Smooth muscle cell (in vitro differentiated cells): ENCODE measurements around the gene CCDC97. TPM values are rescaled to one million over a fixed set of nuclear protein-coding genes. Genes with fewer than 3 reads are reported as not detected.

Source experiments
- DNase-seq: peaks from one replicate; lab custom pipeline; 2025; ENCODE audit not compliant: unreplicated experiment; lab: John Stamatoyannopoulos, UW
- H2AFZ ChIP-seq: fragments of 200-600 bp; sonication (generic); 2 replicates; pipeline ENCODE4 v1.6.0; 2016; ENCODE audit warnings: antibody characterized with exemption, low read depth, mild to moderate bottlenecking
- H3F3A ChIP-seq: fragments of 200-600 bp; sonication (generic); 2 replicates; pipeline ENCODE4 v1.6.0; 2017; ENCODE audit warnings: antibody characterized with exemption, low read depth
- H3K27ac ChIP-seq: fragments of 200-600 bp; sonication (generic); 2 replicates; pipeline ENCODE4 v1.5.1; 2016; ENCODE audit warnings: low read depth, mild to moderate bottlenecking
- H3K27me3 ChIP-seq: fragments of 200-600 bp; sonication (generic); 2 replicates; pipeline ENCODE4 v1.6.1; 2016; ENCODE audit warnings: low read depth, mild to moderate bottlenecking
- H3K36me3 ChIP-seq: fragments of 200-600 bp; sonication (generic); 2 replicates; pipeline ENCODE4 v1.5.1; 2016; ENCODE audit warnings: low read depth
- H3K4me1 ChIP-seq: fragments of 200-600 bp; sonication (generic); 2 replicates; pipeline ENCODE4 v1.5.1; 2016; ENCODE audit warnings: low read depth
- H3K4me2 ChIP-seq: fragments of 200-600 bp; sonication (generic); 2 replicates; pipeline ENCODE4 v1.6.0; 2016; ENCODE audit warnings: mild to moderate bottlenecking
- H3K4me3 ChIP-seq: fragments of 200-600 bp; sonication (generic); 2 replicates; pipeline ENCODE4 v1.5.1; 2016; ENCODE audit warnings: mild to moderate bottlenecking
- H3K79me2 ChIP-seq: fragments of 200-600 bp; sonication (generic); 2 replicates; pipeline ENCODE4 v1.6.0; 2016; ENCODE audit warnings: low read depth, mild to moderate bottlenecking
- H3K9ac ChIP-seq: fragments of 200-600 bp; sonication (generic); 2 replicates; pipeline ENCODE4 v1.6.0; 2016; ENCODE audit warnings: low read depth
- H3K9me3 ChIP-seq: fragments of 200-600 bp; sonication (generic); replicated peaks from 2 replicates; pipeline ENCODE4 v1.5.1; 2016; ENCODE audit warnings: low read depth
- H4K20me1 ChIP-seq: fragments of 200-600 bp; sonication (generic); 2 replicates; pipeline ENCODE4 v1.6.0; 2016; ENCODE audit warnings: low read depth
- CTCF ChIP-seq: fragments of 200-600 bp; sonication (generic); IDR thresholded peaks from 2 replicates; pipeline ENCODE4 v1.5.1; 2017; ENCODE audit warnings: borderline replicate concordance, mild to moderate bottlenecking, antibody characterized with exemption; ENCODE audit not compliant: insufficient read depth, poor library complexity, severe bottlenecking
- WGBS: methylation state at CpG from one replicate; pipeline ENCODE4 v1.1.7; 2016; ENCODE audit warnings: low lambda C conversion rate; 5-methylcytosine and 5-hydroxymethylcytosine counted together
- polyA plus RNA-seq: library from polyadenylated mRNA; unstranded; fragments of >200 nt; fragmentation: Nextera tagmentation; extraction: Ambion mirVana; gene quantifications from 2 replicates; pipeline ENCODE4 v1.2.1, GENCODE V29; 2016
- total RNA-seq: library from RNA; depleted of rRNA; stranded (reverse); fragments of >200 nt; gene quantifications from 2 replicates; pipeline ENCODE4 v1.2.3, GENCODE V29; 2014

CCDC97 gene
- total and polyA plus RNA-seq, 2 experiments from 2014 or later = 7.5 to 18.2 TPM

DNA sequence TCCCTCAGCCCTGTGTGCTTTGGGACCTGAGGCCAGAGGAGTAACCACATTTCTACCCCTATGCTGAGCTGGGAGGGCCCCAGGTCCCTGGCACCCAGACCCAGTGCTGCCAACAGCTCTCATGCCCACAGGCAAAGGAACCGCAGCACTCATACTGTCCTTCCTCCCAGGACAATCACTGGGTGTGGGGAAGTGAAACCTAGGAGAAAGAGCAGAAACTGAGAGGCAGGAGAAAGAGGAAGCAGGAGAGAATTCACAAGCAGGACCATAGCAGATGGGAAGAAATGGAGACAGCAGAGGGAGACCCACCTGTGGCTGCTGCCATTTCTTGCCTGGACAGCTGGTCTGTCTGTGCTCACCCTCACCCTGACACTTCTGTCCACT, 18.9 kb downstream of the CCDC97 start:
- no peaks in the 10 kb centered on the region for H3K27me3 ChIP-seq
- peaks cover 18% of the 10 kb centered on the region for H3K79me2 ChIP-seq
- H2AFZ ChIP-seq = no peak overlapping the region
- peak overlapping the region; percentile 87 for H3K9ac ChIP-seq
- H3K27ac ChIP-seq = peak overlapping the region; percentile 97
- 90% methylated on average over 1 of the region's 1 CpG for WGBS
- peaks cover 29% of the 10 kb centered on the region for H3K4me1 ChIP-seq
- H3F3A ChIP-seq = peaks cover 58% of the 10 kb centered on the region
- no peak for TF ChIP-seq CTCF
- H3K36me3 ChIP-seq = no peaks in the 10 kb centered on the region
- no peak for DNase-seq
- H3K9me3 ChIP-seq = no peaks in the 10 kb centered on the region
- H3K4me3 ChIP-seq = no peak overlapping the region
- peak overlapping the region; percentile 32 for H3K4me2 ChIP-seq
- H4K20me1 ChIP-seq = peaks cover 20% of the 10 kb centered on the region

- Histone ChIP-seq H2AFZ (no peak overlapping the region), H3K4me2 (no peak overlapping the region), H3K4me3 (no peak overlapping the region), H3K27ac (peak overlapping the region; percentile 12), H4K20me1 (peaks cover 32% of the 10 kb centered on the region), H3K9me3 (no peaks in the 10 kb centered on the region), H3K79me2 (peaks cover 32% of the 10 kb centered on the region), H3F3A (peaks cover 47% of the 10 kb centered on the region), H3K4me1 (peaks cover 22% of the 10 kb centered on the region), H3K27me3 (no peaks in the 10 kb centered on the region), H3K9ac (no peak overlapping the region), H3K36me3 (no peaks in the 10 kb centered on the region)
- 100% methylated on average over 4 of the region's 4 CpGs for WGBS
- no peak for TF ChIP-seq CTCF
- DNase-seq = no peak
These were observed 20.5 kb downstream of the CCDC97 start for GRCh38 chr19:41330481-41330880.

DNA sequence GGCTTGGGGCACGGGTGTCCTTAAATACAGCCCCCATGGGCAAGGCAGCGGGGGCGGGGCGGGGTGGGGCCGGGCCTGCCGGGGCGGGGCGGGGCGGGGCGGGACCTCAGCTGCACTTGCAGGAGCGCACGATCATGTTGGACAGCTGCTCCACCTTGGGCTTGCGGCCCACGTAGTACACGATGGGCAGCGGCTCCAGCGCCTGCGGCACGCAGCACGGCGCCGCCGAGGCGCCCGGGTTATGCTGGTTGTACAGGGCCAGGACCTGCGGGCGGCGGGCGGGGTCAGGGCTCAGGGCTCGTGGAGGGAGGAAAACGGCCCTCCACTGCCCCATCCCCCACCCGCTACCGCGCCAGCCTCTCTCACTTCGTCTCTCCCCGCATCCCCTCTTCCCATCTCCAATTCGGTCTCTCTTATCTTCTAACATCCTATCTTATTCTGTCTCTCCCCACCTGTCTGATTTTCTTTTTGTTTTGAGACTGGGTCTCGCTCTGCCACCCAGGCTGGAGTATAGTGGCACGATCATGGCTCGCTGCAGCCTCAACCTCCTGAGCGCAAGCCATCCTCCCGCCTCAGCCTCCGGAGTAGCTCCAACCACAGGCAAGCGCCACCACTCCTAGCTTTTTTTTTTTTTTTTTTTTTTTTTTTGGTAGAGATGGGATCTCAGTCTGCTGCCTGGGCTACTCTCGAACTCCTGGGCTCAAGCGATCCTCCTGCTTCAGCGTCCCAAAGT, 21.1 kb downstream of the CCDC97 start:
- Histone ChIP-seq H3F3A (peaks cover 47% of the 10 kb centered on the region), H4K20me1 (peaks cover 38% of the 10 kb centered on the region), H3K4me3 (no peak overlapping the region), H3K4me1 (peaks cover 16% of the 10 kb centered on the region), H3K4me2 (no peak overlapping the region), H3K27ac (no peak overlapping the region), H3K79me2 (peaks cover 38% of the 10 kb centered on the region), H3K36me3 (no peaks in the 10 kb centered on the region), H3K27me3 (no peaks in the 10 kb centered on the region), H3K9me3 (no peaks in the 10 kb centered on the region), H2AFZ (no peak overlapping the region), H3K9ac (no peak overlapping the region)
- DNase-seq = no peak
- no peak for TF ChIP-seq CTCF
- WGBS = 93% methylated on average over 18 of the region's 47 CpGs

DNA sequence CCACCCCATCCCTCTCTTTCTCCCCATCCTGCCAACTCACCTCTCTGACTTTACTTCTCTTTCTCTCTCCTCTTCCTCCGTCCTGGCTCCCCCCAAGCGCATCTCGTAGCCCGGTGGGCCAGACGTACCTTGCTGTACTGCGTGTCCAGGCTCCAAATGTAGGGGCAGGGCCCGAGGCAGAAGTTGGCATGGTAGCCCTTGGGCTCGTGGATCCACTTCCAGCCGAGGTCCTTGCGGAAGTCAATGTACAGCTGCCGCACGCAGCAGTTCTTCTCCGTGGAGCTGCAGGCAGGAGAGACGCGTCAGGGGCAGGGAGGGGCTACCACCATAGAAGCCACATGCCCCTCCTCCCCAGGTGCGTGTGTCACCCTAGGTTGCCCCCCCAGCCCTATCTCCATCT, 22.0 kb downstream of the CCDC97 start:
- TF ChIP-seq CTCF = no peak
- H2AFZ ChIP-seq = no peak overlapping the region
- peaks cover 8% of the 10 kb centered on the region for H3K4me1 ChIP-seq
- H3K27me3 ChIP-seq = no peaks in the 10 kb centered on the region
- DNase-seq = no peak
- H3K4me2 ChIP-seq = no peak overlapping the region
- H3F3A ChIP-seq = peaks cover 39% of the 10 kb centered on the region
- peaks cover 46% of the 10 kb centered on the region for H3K79me2 ChIP-seq
- peaks cover 4% of the 10 kb centered on the region for H3K36me3 ChIP-seq
- peaks cover 47% of the 10 kb centered on the region for H4K20me1 ChIP-seq
- H3K9me3 ChIP-seq = no peaks in the 10 kb centered on the region
- H3K4me3 ChIP-seq = no peak overlapping the region
- no peak overlapping the region for H3K9ac ChIP-seq
- 92% methylated on average over 16 of the region's 16 CpGs for WGBS
- no peak overlapping the region for H3K27ac ChIP-seq
